MM.1S (cell line): ENCODE measurements around the gene SLC2A13.

Experiments used
- DNase-seq: peaks from one replicate; pipeline ENCODE4 v3.0.0-alpha.2; 2015
- H2AFZ ChIP-seq: fragments of 300-600 bp; sonication (generic); 2 replicates; pipeline ENCODE4 v1.6.0; 2016; ENCODE audit warnings: antibody characterized with exemption, low read length
- H3F3A ChIP-seq: fragments of 300-600 bp; sonication (generic); 2 replicates; pipeline ENCODE4 v1.6.1; 2016; ENCODE audit warnings: mild to moderate bottlenecking, antibody characterized with exemption, low read length, moderate library complexity, mixed read lengths; ENCODE audit not compliant: insufficient read depth
- H3K27ac ChIP-seq: fragments of 300-600 bp; sonication (generic); 2 replicates; pipeline ENCODE4 v1.5.1; 2016; ENCODE audit warnings: mild to moderate bottlenecking, low read length
- H3K27me3 ChIP-seq: fragments of 300-600 bp; sonication (generic); replicated peaks from 2 replicates; pipeline ENCODE4 v1.6.0; 2016; ENCODE audit warnings: low read length; ENCODE audit not compliant: insufficient read depth
- H3K36me3 ChIP-seq: fragments of 300-600 bp; sonication (generic); replicated peaks from 2 replicates; pipeline ENCODE4 v1.6.1; 2016; ENCODE audit warnings: mild to moderate bottlenecking, low read length, mixed read lengths; ENCODE audit not compliant: insufficient read depth
- H3K4me1 ChIP-seq: fragments of 300-600 bp; sonication (generic); 2 replicates; pipeline ENCODE4 v1.6.1; 2016; ENCODE audit warnings: low read length, mixed read lengths
- H3K4me2 ChIP-seq: fragments of 300-600 bp; sonication (generic); 2 replicates; pipeline ENCODE4 v1.6.0; 2016; ENCODE audit warnings: low read depth, low read length
- H3K4me3 ChIP-seq: fragments of 300-600 bp; sonication (generic); 2 replicates; pipeline ENCODE4 v1.5.1; 2016; ENCODE audit warnings: low read length, mixed read lengths
- H3K79me2 ChIP-seq: fragments of 300-600 bp; sonication (generic); 2 replicates; pipeline ENCODE4 v1.6.1; 2016; ENCODE audit warnings: mixed run types, low read length, mixed read lengths
- H3K9ac ChIP-seq: fragments of 300-600 bp; sonication (generic); 2 replicates; pipeline ENCODE4 v1.6.1; 2016; ENCODE audit warnings: low read length, mixed read lengths
- H3K9me2 ChIP-seq: fragments of 300-600 bp; sonication (generic); replicated peaks from 2 replicates; pipeline ENCODE4 v1.6.1; 2016; ENCODE audit warnings: mild to moderate bottlenecking, low read length, mixed read lengths; ENCODE audit not compliant: insufficient read depth
- H3K9me3 ChIP-seq: fragments of 300-600 bp; sonication (generic); replicated peaks from 2 replicates; pipeline ENCODE4 v1.6.1; 2016; ENCODE audit warnings: mild to moderate bottlenecking, low read length, mixed read lengths; ENCODE audit not compliant: insufficient read depth
- H4K20me1 ChIP-seq: fragments of 300-600 bp; sonication (generic); 2 replicates; pipeline ENCODE4 v1.6.1; 2016; ENCODE audit warnings: mild to moderate bottlenecking, low read length, moderate library complexity, mixed read lengths; ENCODE audit not compliant: insufficient read depth
- CTCF ChIP-seq: fragments of 300-600 bp; sonication (generic); IDR thresholded peaks from 2 replicates; pipeline ENCODE4 v1.5.1; 2016; ENCODE audit warnings: antibody characterized with exemption, low read length, mixed read lengths
- EZH2 ChIP-seq: fragments of 300-600 bp; sonication (generic); optimal IDR thresholded peaks from 2 replicates; pipeline ENCODE3; 2017; ENCODE audit warnings: low read depth, mild to moderate bottlenecking, antibody characterized with exemption, low read length, mixed read lengths
- EZH2phosphoT487 ChIP-seq: fragments of 300-600 bp; sonication (generic); IDR thresholded peaks from 2 replicates; pipeline ENCODE4 v1.6.1; 2018; ENCODE audit warnings: antibody characterized with exemption, low read length

SLC2A13 gene

GRCh38 chr12:39946361-39947280, 159.3 kb downstream of the SLC2A13 start:
- no peaks in the 10 kb centered on the region for H3K79me2 ChIP-seq
- H3K27ac ChIP-seq = no peak overlapping the region
- H3K4me3 ChIP-seq = no peak overlapping the region
- no peaks in the 10 kb centered on the region for H3K9me3 ChIP-seq
- H3K36me3 ChIP-seq = no peaks in the 10 kb centered on the region
- no peak overlapping the region for H3K4me2 ChIP-seq
- H3K9me2 ChIP-seq = no peaks in the 10 kb centered on the region
- no peak for DNase-seq
- H4K20me1 ChIP-seq = no peaks in the 10 kb centered on the region
- H2AFZ ChIP-seq = no peak overlapping the region
- TF ChIP-seq CTCF = no peak
- no peak for TF ChIP-seq EZH2phosphoT487
- TF ChIP-seq EZH2 = no peak
- H3K9ac ChIP-seq = no peak overlapping the region
- H3F3A ChIP-seq = no peaks in the 10 kb centered on the region
- no peaks in the 10 kb centered on the region for H3K27me3 ChIP-seq
- H3K4me1 ChIP-seq = no peaks in the 10 kb centered on the region

GRCh38 chr12:39937119-39937518, 168.8 kb downstream of the SLC2A13 start:
- Histone ChIP-seq H3K9me3 (no peaks in the 10 kb centered on the region), H3K27ac (no peak overlapping the region), H2AFZ (no peak overlapping the region), H3K4me1 (no peaks in the 10 kb centered on the region), H3K27me3 (no peaks in the 10 kb centered on the region), H3K4me3 (no peak overlapping the region), H3K79me2 (no peaks in the 10 kb centered on the region), H3K4me2 (no peak overlapping the region), H3K9ac (no peak overlapping the region), H3K9me2 (no peaks in the 10 kb centered on the region), H3F3A (no peaks in the 10 kb centered on the region), H3K36me3 (no peaks in the 10 kb centered on the region), H4K20me1 (no peaks in the 10 kb centered on the region)
- DNase-seq = no peak
- no peak for TF ChIP-seq EZH2
- no peak for TF ChIP-seq EZH2phosphoT487
- TF ChIP-seq CTCF = no peak

- Histone ChIP-seq H3F3A (no peaks in the 10 kb centered on the region), H3K79me2 (no peaks in the 10 kb centered on the region)
- no peak for DNase-seq
Measured at GRCh38 chr12:39935839-39936238, 170.0 kb downstream of the SLC2A13 start.

More at GRCh38 chr12:39935839-39936238, 170.0 kb downstream of the SLC2A13 start:
- Histone ChIP-seq H3K27me3 (no peaks in the 10 kb centered on the region), H3K36me3 (no peaks in the 10 kb centered on the region), H3K9ac (no peak overlapping the region), H3K9me2 (no peaks in the 10 kb centered on the region), H3K4me3 (no peak overlapping the region), H3K4me1 (no peaks in the 10 kb centered on the region), H2AFZ (no peak overlapping the region), H3K27ac (no peak overlapping the region), H3K4me2 (no peak overlapping the region), H4K20me1 (no peaks in the 10 kb centered on the region), H3K9me3 (no peaks in the 10 kb centered on the region)
- TF ChIP-seq CTCF (no peak), EZH2phosphoT487 (no peak), EZH2 (no peak)
